ENCODE results near the gene MAN2B2.

The MAN2B2 gene

DNA sequence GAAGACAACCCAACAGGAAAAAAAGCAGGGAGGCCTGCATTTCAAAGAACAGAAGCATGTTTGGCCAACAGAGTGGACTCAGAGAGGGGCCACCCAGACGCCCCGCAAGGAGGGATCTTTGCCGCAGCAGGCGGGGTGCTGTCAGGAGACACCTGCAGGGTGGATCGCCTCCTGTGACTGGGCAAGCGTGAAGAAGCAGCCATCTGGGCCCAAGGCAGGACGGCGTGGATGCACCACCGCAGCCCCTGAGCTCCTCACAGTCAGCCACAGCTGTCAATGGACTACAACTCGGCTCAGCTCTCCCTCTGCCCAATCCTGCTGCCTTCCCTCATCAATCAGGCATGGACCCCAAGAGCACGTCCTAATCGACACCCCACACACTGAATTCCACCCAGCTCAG, 32.0 kb upstream of the MAN2B2 start:
- peaks cover 0 to 3% of the 10 kb centered on the region in 2 donors for H3K27me3 ChIP-seq (ENCODE audit: control insufficient read depth in 2 of 2, insufficient read depth in 2 of 2, low read length in 2 of 2)
- H3K4me1 ChIP-seq (ENCODE audit: control insufficient read depth in 2 of 2, insufficient read depth in 2 of 2, low read length in 2 of 2) = no peaks in the 10 kb centered on the region
- H3K9me3 ChIP-seq (ENCODE audit: control insufficient read depth in 2 of 2, low read length in 2 of 2) = peaks cover 0 to 6% of the 10 kb centered on the region in 2 donors
- H3K9ac ChIP-seq (ENCODE audit: low read depth in 1 of 2, low read length in 2 of 2) = no peak overlapping the region
- H3K4me3 ChIP-seq (ENCODE audit: low read length in 2 of 2) = no peak overlapping the region
- no peak overlapping the region for H3K27ac ChIP-seq (ENCODE audit: low read depth in 2 of 2, low read length in 2 of 2)
- H3K36me3 ChIP-seq (ENCODE audit: control insufficient read depth in 2 of 2, insufficient read depth in 2 of 2, low read length in 2 of 2) = no peaks in the 10 kb centered on the region

DNA sequence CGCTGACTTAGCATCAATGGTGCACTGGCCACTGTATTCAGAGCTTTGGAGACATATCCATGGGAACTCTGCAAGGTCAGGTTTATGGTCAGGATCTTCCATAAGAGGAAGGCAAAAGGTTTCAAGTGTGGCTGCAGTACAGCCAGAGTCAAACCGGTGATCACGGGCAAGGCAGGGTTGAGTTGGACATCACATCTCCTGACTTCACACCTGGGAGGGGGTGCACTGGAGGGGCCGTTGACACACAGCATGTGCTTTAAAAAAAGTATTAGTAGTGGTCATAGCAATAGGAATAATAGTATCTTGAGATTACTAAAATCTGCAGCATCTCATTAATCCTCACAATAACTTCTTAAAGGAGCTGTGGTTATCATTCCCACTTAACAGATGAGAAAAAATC, 28.9 kb upstream of the MAN2B2 start:
- peaks cover 3 to 4% of the 10 kb centered on the region in 2 donors for H3K27me3 ChIP-seq (ENCODE audit: control insufficient read depth in 2 of 2, insufficient read depth in 2 of 2, low read length in 2 of 2)
- H3K4me1 ChIP-seq (ENCODE audit: control insufficient read depth in 2 of 2, insufficient read depth in 2 of 2, low read length in 2 of 2) = no peaks in the 10 kb centered on the region
- H3K36me3 ChIP-seq (ENCODE audit: control insufficient read depth in 2 of 2, insufficient read depth in 2 of 2, low read length in 2 of 2) = no peaks in the 10 kb centered on the region
- H3K4me3 ChIP-seq (ENCODE audit: low read length in 2 of 2) = no peak overlapping the region
- no peak overlapping the region for H3K9ac ChIP-seq (ENCODE audit: low read depth in 1 of 2, low read length in 2 of 2)
- no peak overlapping the region for H3K27ac ChIP-seq (ENCODE audit: low read depth in 2 of 2, low read length in 2 of 2)
- peaks cover 0 to under 1% of the 10 kb centered on the region in 2 donors for H3K9me3 ChIP-seq (ENCODE audit: control insufficient read depth in 2 of 2, low read length in 2 of 2)

DNA sequence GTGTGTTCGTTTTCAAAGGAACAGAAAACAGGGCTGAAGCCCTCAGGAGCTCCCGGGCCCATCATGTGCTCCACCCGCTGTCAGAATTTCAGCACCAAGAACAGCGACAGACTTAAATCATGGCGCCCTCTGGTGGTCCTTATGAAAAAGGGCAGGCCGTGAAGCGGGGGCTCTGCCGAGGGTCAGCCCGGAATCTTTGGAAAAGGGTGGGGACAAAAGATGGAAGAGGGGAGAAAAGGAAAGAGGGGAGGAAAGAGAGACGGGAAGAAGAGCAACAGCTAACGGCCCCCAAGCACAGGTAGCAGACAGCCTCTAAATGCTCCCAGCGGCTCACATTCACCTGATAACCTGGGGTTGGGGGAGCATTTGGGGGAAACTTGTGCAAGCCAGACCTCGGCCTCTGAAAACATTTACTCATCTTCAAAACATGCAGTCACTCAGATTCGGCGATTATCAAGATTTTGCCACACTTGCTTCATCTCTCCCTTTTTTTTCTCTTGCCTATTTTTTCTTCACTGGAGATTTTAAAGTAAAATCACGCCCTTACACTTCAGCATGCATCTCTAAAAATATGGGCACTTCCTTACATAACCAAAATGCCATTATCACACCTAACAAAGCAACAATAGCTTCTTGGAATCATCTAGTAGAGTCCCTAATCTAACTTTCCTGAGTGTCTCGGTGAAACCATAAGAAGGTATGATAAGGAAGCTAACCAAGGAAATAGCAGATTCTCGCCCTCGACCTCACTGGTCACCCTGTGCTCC, 28.1 kb upstream of the MAN2B2 start:
- no peaks in the 10 kb centered on the region for H3K36me3 ChIP-seq (ENCODE audit: control insufficient read depth in 2 of 2, insufficient read depth in 2 of 2, low read length in 2 of 2)
- peaks cover 3 to 4% of the 10 kb centered on the region in 2 donors for H3K27me3 ChIP-seq (ENCODE audit: control insufficient read depth in 2 of 2, insufficient read depth in 2 of 2, low read length in 2 of 2)
- H3K4me3 ChIP-seq (ENCODE audit: low read length in 2 of 2) = no peak overlapping the region
- no peak overlapping the region for H3K27ac ChIP-seq (ENCODE audit: low read depth in 2 of 2, low read length in 2 of 2)
- no peaks in the 10 kb centered on the region for H3K4me1 ChIP-seq (ENCODE audit: control insufficient read depth in 2 of 2, insufficient read depth in 2 of 2, low read length in 2 of 2)
- H3K9me3 ChIP-seq (ENCODE audit: control insufficient read depth in 2 of 2, low read length in 2 of 2) = no peaks in the 10 kb centered on the region
- H3K9ac ChIP-seq (ENCODE audit: low read depth in 1 of 2, low read length in 2 of 2) = no peak overlapping the region

DNA sequence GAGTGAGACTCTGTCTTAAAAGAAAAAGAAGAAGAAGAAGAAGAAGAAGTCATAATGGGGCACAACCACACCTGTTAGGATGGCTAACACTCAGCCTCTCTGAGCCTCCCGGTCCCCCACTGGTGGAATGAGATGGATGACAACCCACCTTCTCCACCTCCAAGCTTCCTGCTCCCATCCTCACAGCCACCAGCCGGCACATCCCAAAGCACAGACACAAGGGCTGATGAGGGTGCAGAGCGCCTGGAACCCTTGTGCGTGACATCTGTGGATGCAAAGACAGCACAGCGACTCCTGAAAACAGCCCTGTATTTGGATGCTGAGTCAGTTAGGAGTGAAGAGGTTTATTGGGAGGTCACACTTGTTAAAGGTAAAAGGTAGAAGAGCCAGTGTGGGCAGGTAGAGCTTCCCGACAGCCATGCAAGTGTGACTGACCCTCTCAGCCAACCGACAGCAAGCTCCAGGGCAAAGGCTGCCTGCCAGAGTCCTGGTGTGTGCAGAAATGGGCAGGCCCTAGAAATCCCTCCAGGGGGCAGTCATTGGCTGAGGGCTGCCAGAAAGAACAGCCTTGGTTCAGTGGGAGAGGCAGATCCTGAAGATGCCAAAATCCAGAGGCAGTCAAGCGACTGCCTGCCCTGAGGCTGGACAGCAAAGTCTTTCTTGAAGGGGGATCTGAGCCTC, 26.6 kb upstream of the MAN2B2 start:
- Histone ChIP-seq H3K36me3 (ENCODE audit: control insufficient read depth in 2 of 2, insufficient read depth in 2 of 2, low read length in 2 of 2) (no peaks in the 10 kb centered on the region), H3K27ac (ENCODE audit: low read depth in 2 of 2, low read length in 2 of 2) (no peak overlapping the region), H3K4me1 (ENCODE audit: control insufficient read depth in 2 of 2, insufficient read depth in 2 of 2, low read length in 2 of 2) (no peaks in the 10 kb centered on the region), H3K9me3 (ENCODE audit: control insufficient read depth in 2 of 2, low read length in 2 of 2) (no peaks in the 10 kb centered on the region), H3K4me3 (ENCODE audit: low read length in 2 of 2) (no peak overlapping the region), H3K27me3 (ENCODE audit: control insufficient read depth in 2 of 2, insufficient read depth in 2 of 2, low read length in 2 of 2) (peaks cover 3 to 4% of the 10 kb centered on the region in 2 donors), H3K9ac (ENCODE audit: low read depth in 1 of 2, low read length in 2 of 2) (no peak overlapping the region)

DNA sequence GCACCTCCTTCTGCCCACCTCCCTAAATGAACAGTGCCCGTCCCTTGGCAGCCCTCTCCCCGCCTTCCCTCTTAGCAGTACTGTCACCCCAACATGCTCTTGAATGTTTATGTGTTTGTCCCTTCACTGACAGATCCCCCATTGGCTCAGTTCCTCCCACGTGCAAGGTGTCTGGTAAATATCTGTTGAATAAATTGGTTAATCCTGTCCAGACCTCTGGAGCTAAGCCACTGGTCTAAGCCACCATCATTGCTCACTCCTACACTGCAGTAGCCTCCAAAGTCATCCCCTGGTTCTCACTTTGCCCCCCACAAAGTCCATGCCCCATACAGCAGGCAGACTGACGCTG, 26.1 kb upstream of the MAN2B2 start:
- Histone ChIP-seq H3K9me3 (ENCODE audit: control insufficient read depth in 2 of 2, low read length in 2 of 2) (no peaks in the 10 kb centered on the region), H3K27ac (ENCODE audit: low read depth in 2 of 2, low read length in 2 of 2) (no peak overlapping the region), H3K36me3 (ENCODE audit: control insufficient read depth in 2 of 2, insufficient read depth in 2 of 2, low read length in 2 of 2) (no peaks in the 10 kb centered on the region), H3K9ac (ENCODE audit: low read depth in 1 of 2, low read length in 2 of 2) (no peak overlapping the region), H3K4me1 (ENCODE audit: control insufficient read depth in 2 of 2, insufficient read depth in 2 of 2, low read length in 2 of 2) (no peaks in the 10 kb centered on the region), H3K4me3 (ENCODE audit: low read length in 2 of 2) (no peak overlapping the region), H3K27me3 (ENCODE audit: control insufficient read depth in 2 of 2, insufficient read depth in 2 of 2, low read length in 2 of 2) (peaks cover 3 to 4% of the 10 kb centered on the region in 2 donors)

DNA sequence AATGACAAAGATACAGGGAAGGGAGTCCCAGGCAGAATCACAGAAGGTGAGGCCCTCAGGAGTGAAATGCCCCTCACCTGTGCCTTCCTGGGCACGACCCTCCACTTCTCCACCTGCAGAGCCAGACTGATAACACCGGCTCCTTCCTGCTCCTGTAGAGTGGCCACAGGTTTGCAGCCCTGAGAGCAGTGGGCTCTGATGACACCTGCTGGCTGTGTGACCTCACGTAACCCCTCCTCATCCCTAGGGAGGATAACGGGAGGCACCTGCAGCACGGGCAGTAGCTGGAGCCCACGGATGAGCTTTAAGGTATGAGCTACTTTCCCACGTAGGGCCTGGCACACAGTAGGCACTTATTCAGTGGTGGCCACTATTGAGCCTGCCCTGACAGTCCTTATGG, 25.5 kb upstream of the MAN2B2 start:
- no peaks in the 10 kb centered on the region for H3K4me1 ChIP-seq (ENCODE audit: control insufficient read depth in 2 of 2, insufficient read depth in 2 of 2, low read length in 2 of 2)
- no peak overlapping the region for H3K4me3 ChIP-seq (ENCODE audit: low read length in 2 of 2)
- peaks cover 3 to 4% of the 10 kb centered on the region in 2 donors for H3K27me3 ChIP-seq (ENCODE audit: control insufficient read depth in 2 of 2, insufficient read depth in 2 of 2, low read length in 2 of 2)
- no peaks in the 10 kb centered on the region for H3K36me3 ChIP-seq (ENCODE audit: control insufficient read depth in 2 of 2, insufficient read depth in 2 of 2, low read length in 2 of 2)
- no peaks in the 10 kb centered on the region for H3K9me3 ChIP-seq (ENCODE audit: control insufficient read depth in 2 of 2, low read length in 2 of 2)
- no peak overlapping the region for H3K27ac ChIP-seq (ENCODE audit: low read depth in 2 of 2, low read length in 2 of 2)
- no peak overlapping the region for H3K9ac ChIP-seq (ENCODE audit: low read depth in 1 of 2, low read length in 2 of 2)

DNA sequence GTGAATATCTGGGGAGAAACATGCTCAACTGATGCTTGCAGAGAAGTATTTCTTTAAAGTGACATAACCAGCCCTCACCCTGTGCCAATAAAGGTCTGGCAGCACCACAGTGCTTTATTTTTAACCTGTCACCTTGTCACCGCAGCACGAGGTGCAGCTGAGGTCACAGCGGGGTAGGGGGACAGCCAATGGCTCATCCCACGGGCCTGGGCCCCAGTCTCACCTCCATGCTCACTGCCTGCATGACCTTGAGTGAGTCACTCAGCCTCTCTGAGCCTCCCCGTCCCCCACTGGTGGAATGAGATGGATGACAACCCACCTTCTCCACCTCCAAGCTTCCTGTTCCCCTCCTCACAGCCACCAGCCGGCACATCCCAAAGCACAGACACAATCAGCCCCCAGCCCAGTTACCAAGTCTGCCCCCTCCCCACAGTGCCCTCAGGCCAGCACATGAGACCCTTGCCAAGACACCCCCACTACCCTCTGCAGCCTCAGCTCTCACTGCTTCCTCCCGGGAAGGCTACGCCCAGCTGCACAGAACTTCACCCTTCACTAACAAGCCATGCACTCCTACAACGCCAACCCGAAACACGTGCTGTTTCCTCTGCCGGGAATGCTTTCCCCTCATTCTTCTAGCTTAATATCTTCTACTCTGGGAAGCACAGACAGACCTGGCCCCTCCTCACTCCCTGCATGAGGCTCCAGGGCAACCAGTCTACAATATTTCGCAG, 24.9 kb upstream of the MAN2B2 start:
- Histone ChIP-seq H3K4me3 (ENCODE audit: low read length in 2 of 2) (no peak overlapping the region), H3K9ac (ENCODE audit: low read depth in 1 of 2, low read length in 2 of 2) (no peak overlapping the region), H3K27ac (ENCODE audit: low read depth in 2 of 2, low read length in 2 of 2) (no peak overlapping the region), H3K27me3 (ENCODE audit: control insufficient read depth in 2 of 2, insufficient read depth in 2 of 2, low read length in 2 of 2) (peaks cover 3 to 4% of the 10 kb centered on the region in 2 donors), H3K36me3 (ENCODE audit: control insufficient read depth in 2 of 2, insufficient read depth in 2 of 2, low read length in 2 of 2) (no peaks in the 10 kb centered on the region), H3K9me3 (ENCODE audit: control insufficient read depth in 2 of 2, low read length in 2 of 2) (no peaks in the 10 kb centered on the region), H3K4me1 (ENCODE audit: control insufficient read depth in 2 of 2, insufficient read depth in 2 of 2, low read length in 2 of 2) (no peaks in the 10 kb centered on the region)

DNA sequence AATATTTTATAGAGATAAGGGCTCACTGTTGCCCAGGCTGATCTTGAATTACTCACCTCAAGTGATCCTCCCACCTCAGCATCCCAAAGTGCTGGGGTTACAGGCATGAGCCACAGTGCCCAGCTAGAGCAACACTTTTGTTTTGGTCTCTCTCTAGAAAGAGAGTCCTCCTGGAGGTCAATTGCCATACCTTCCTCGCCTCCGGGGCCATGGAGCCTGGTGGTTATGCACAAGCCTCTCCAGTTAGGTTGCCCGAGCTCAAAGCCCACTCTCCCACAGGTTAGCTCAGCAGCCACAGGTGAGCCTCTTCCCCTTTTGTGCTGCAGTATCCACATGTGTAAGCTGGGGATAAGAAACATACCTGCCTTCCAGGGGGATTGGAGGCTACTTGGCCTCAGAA, 24.2 kb upstream of the MAN2B2 start:
- peaks cover 3 to 4% of the 10 kb centered on the region in 2 donors for H3K27me3 ChIP-seq (ENCODE audit: control insufficient read depth in 2 of 2, insufficient read depth in 2 of 2, low read length in 2 of 2)

DNA sequence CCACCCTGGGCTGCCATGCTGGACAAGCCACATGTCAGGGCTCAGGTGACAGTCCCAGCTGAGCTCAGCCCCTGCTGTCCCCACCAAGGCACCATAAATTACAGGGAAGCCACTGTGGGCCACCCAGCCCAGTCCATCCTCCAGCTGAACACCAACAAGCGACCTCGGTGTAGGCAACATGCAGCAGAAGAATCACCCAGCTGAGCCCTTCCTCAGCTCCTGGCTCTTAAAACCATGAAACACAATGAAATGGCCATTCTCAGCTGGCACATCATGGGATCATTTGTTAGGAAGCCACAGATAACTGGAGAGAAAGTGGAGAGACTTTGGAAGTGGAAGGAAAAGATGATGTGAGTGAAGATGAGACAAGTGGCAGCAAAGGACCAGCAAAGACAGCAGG, 23.3 kb upstream of the MAN2B2 start:
- no peaks in the 10 kb centered on the region for H3K9me3 ChIP-seq (ENCODE audit: control insufficient read depth in 2 of 2, low read length in 2 of 2)
- no peak overlapping the region for H3K4me3 ChIP-seq (ENCODE audit: low read length in 2 of 2)
- H3K36me3 ChIP-seq (ENCODE audit: control insufficient read depth in 2 of 2, insufficient read depth in 2 of 2, low read length in 2 of 2) = no peaks in the 10 kb centered on the region
- H3K4me1 ChIP-seq (ENCODE audit: control insufficient read depth in 2 of 2, insufficient read depth in 2 of 2, low read length in 2 of 2) = no peaks in the 10 kb centered on the region
- no peak overlapping the region for H3K27ac ChIP-seq (ENCODE audit: low read depth in 2 of 2, low read length in 2 of 2)
- peaks cover 3 to 4% of the 10 kb centered on the region in 2 donors for H3K27me3 ChIP-seq (ENCODE audit: control insufficient read depth in 2 of 2, insufficient read depth in 2 of 2, low read length in 2 of 2)
- H3K9ac ChIP-seq (ENCODE audit: low read depth in 1 of 2, low read length in 2 of 2) = no peak overlapping the region

More for the DNA sequence above, 24.2 kb upstream of the MAN2B2 start:
- H3K4me1 ChIP-seq (ENCODE audit: control insufficient read depth in 2 of 2, insufficient read depth in 2 of 2, low read length in 2 of 2) = no peaks in the 10 kb centered on the region
- H3K4me3 ChIP-seq (ENCODE audit: low read length in 2 of 2) = no peak overlapping the region
- H3K27ac ChIP-seq (ENCODE audit: low read depth in 2 of 2, low read length in 2 of 2) = no peak overlapping the region
- H3K9ac ChIP-seq (ENCODE audit: low read depth in 1 of 2, low read length in 2 of 2) = no peak overlapping the region
- H3K9me3 ChIP-seq (ENCODE audit: control insufficient read depth in 2 of 2, low read length in 2 of 2) = no peaks in the 10 kb centered on the region
- no peaks in the 10 kb centered on the region for H3K36me3 ChIP-seq (ENCODE audit: control insufficient read depth in 2 of 2, insufficient read depth in 2 of 2, low read length in 2 of 2)

DNA sequence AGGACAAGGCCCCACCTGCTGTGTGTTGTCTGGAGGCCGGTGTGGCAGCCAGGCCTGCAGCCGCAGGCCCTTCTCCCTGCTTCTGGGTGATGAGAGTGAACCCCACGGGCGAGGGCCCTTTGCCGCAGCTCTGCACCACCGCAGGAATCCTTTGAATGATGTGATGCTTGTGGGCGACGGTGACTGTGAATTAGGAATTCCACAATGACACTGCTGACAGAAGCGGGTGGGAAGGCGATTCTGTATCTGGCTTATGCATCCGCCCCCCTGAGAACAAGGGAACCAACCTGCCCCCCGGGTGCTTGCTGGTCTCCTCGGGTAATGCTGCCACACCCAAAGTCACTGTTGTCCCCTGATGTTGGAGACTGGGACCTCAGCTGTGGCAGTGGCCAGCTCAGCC, 19.5 kb upstream of the MAN2B2 start:
- no peak overlapping the region for H3K4me3 ChIP-seq (ENCODE audit: low read length in 2 of 2)
- no peak overlapping the region for H3K9ac ChIP-seq (ENCODE audit: low read depth in 1 of 2, low read length in 2 of 2)
- H3K9me3 ChIP-seq (ENCODE audit: control insufficient read depth in 2 of 2, low read length in 2 of 2) = no peaks in the 10 kb centered on the region
- no peaks in the 10 kb centered on the region for H3K4me1 ChIP-seq (ENCODE audit: control insufficient read depth in 2 of 2, insufficient read depth in 2 of 2, low read length in 2 of 2)
- H3K27ac ChIP-seq (ENCODE audit: low read depth in 2 of 2, low read length in 2 of 2) = no peak overlapping the region
- H3K27me3 ChIP-seq (ENCODE audit: control insufficient read depth in 2 of 2, insufficient read depth in 2 of 2, low read length in 2 of 2) = peaks cover 7 to 8% of the 10 kb centered on the region in 2 donors
- H3K36me3 ChIP-seq (ENCODE audit: control insufficient read depth in 2 of 2, insufficient read depth in 2 of 2, low read length in 2 of 2) = no peaks in the 10 kb centered on the region
